K562 (cell line): Measurements from ENCODE around the gene ST6GALNAC5. TPM values are rescaled to one million over a fixed set of nuclear protein-coding genes. Genes with fewer than 3 reads are reported as not detected.

Experiments
- ATAC-seq: fragments of 200-7000 bp; cut with Tn5 transposase; 3 replicates; pipeline ENCODE4 v1.9.1; 2020; ENCODE audit warnings: moderate library complexity
- BruUV-seq: library from RNA; stranded (reverse); fragments of 400-500 nt; replicated peaks from 2 replicates; lab custom pipeline; 2021; lab: Mats Ljungman, UMichigan
- CTCF ChIA-PET: fragments of 300-600 bp; formaldehyde crosslinking; extraction: SDS; loops from one replicate; lab custom pipeline; 2021; ENCODE audit warnings: low intra/inter-chr PET ratio; lab: Yijun Ruan, JAX
- POLR2A ChIA-PET: fragments of 300-600, 350-650 bp; sonication (Branson Sonifier 250); formaldehyde crosslinking; extraction: SDS; loops from one replicate; lab custom pipeline; 2021; ENCODE audit warnings: antibody characterized with exemption, inconsistent platforms; lab: Yijun Ruan, JAX
- DNase-seq, 4 experiments: peaks; one replicate each; pipeline versions ENCODE4 v3.0.0 to v3.0.0-alpha.2; 2011 to 2018; ENCODE audit warnings: low spot score in 3 of 4, mixed read lengths in 3 of 4; ENCODE audit errors: extremely low read depth in 1 of 4
- FAIRE-seq: peaks from 2 replicates; lab custom pipeline; 2011; peaks lifted over from hg19 to GRCh38; lab: Jason Lieb, UNC
- H2AFZ ChIP-seq: 2 replicates; pipeline ENCODE4 v1.6.0; 2011; ENCODE audit warnings: low read depth, low read length, control low read depth, inconsistent platforms
- H3K27ac ChIP-seq: fragments of 200-600 bp; 3 replicates; pipeline ENCODE4 v1.8.0; 2011; ENCODE audit warnings: low read depth, mild to moderate bottlenecking, control low read depth, inconsistent platforms, low read length, moderate library complexity, mixed read lengths; ENCODE audit errors: extremely low read depth
- H3K27me3 ChIP-seq, 2 experiments: fragments of 300-600 bp in 1 of 2; 2 replicates in 1 of 2; 3 replicates in 1 of 2; pipeline versions ENCODE4 v1.6.0 to v1.8.0; 2011; ENCODE audit warnings: inconsistent platforms in 2 of 2, low read length in 2 of 2, mild to moderate bottlenecking in 1 of 2, mixed read lengths in 1 of 2, moderate library complexity in 1 of 2; ENCODE audit not compliant: control insufficient read depth in 2 of 2, insufficient read depth in 2 of 2
- H3K36me3 ChIP-seq: fragments of 300-600 bp; 3 replicates; pipeline ENCODE4 v1.8.0; 2011; ENCODE audit warnings: mild to moderate bottlenecking, low read length, inconsistent platforms; ENCODE audit not compliant: control insufficient read depth, insufficient read depth
- H3K4me1 ChIP-seq, 2 experiments: fragments of 200-600 bp in 1 of 2; replicated peaks in 1 of 2; 2 replicates in 1 of 2; 3 replicates in 1 of 2; pipeline versions ENCODE4 v1.5.1 to v1.8.0; 2011; ENCODE audit warnings: inconsistent platforms in 2 of 2, low read length in 2 of 2, mild to moderate bottlenecking in 1 of 2, mixed read lengths in 1 of 2, moderate library complexity in 1 of 2; ENCODE audit not compliant: control insufficient read depth in 2 of 2, insufficient read depth in 2 of 2
- H3K4me2 ChIP-seq: 2 replicates; pipeline ENCODE4 v1.6.1; 2011; ENCODE audit warnings: low read length, control low read depth, inconsistent platforms, mixed read lengths; ENCODE audit not compliant: insufficient read depth
- H3K4me3 ChIP-seq: fragments of 200-600 bp; sonication (generic), shearing (Covaris generic); 2 replicates; pipeline ENCODE4 v1.5.1; 2016; ENCODE audit warnings: control low read depth, inconsistent platforms
- H3K79me2 ChIP-seq: fragments of 200-600 bp; 3 replicates; pipeline ENCODE4 v1.8.0; 2011; ENCODE audit warnings: low read length, inconsistent platforms; ENCODE audit not compliant: control insufficient read depth, insufficient read depth
- H3K9ac ChIP-seq, 2 experiments: 2 replicates each; pipeline versions ENCODE4 v1.6.0 to v1.6.1; 2011; ENCODE audit warnings: low read depth in 2 of 2, low read length in 2 of 2, control low read depth in 1 of 2, inconsistent platforms in 1 of 2, mild to moderate bottlenecking in 1 of 2, mixed read lengths in 1 of 2; ENCODE audit not compliant: insufficient read depth in 1 of 2
- H3K9me1 ChIP-seq: one replicate; pipeline ENCODE4 v1.6.0; 2011; ENCODE audit warnings: inconsistent platforms, mild to moderate bottlenecking, low read length, moderate library complexity; ENCODE audit not compliant: control insufficient read depth, insufficient read depth
- H3K9me3 ChIP-seq: replicated peaks from 2 replicates; pipeline ENCODE4 v1.5.1; 2011; ENCODE audit warnings: low read depth, low read length, inconsistent platforms; ENCODE audit not compliant: control insufficient read depth, insufficient read depth
- H4K20me1 ChIP-seq: replicated peaks from 2 replicates; pipeline ENCODE4 v1.6.1; 2011; ENCODE audit warnings: low read length, inconsistent platforms, mixed read lengths; ENCODE audit not compliant: control insufficient read depth, insufficient read depth
- ARID1B ChIP-seq: fragments of 450-650 bp; IDR thresholded peaks from 2 replicates; pipeline ENCODE4 v1.6.1; 2016; ENCODE audit warnings: antibody characterized with exemption, mild to moderate bottlenecking, inconsistent platforms
- C11orf30 ChIP-seq: fragments of 450-650 bp; IDR thresholded peaks from 2 replicates; pipeline ENCODE4 v1.6.1; 2016; ENCODE audit warnings: low read depth, mild to moderate bottlenecking
- CBX5 ChIP-seq: IDR thresholded peaks from 2 replicates; pipeline ENCODE4 v1.6.1; 2014; ENCODE audit warnings: low read depth, borderline replicate concordance
- CREBBP ChIP-seq: IDR thresholded peaks from one replicate; pipeline ENCODE4 v1.6.1; 2012; ENCODE audit warnings: low read depth, mild to moderate bottlenecking, control low read depth, inconsistent platforms, low read length
- DPF2 ChIP-seq: fragments of 450-650 bp; IDR thresholded peaks from 2 replicates; pipeline ENCODE4 v1.6.1; 2016
- L3MBTL2 ChIP-seq: fragments of 450-650 bp; IDR thresholded peaks from 2 replicates; pipeline ENCODE4 v1.6.1; 2016; ENCODE audit warnings: mild to moderate bottlenecking, moderate library complexity
- NCOA2 ChIP-seq, 2 experiments: fragments of 450-650 bp; IDR thresholded peaks; 2 replicates each; pipeline ENCODE4 v1.6.1; 2018; ENCODE audit warnings: mild to moderate bottlenecking in 2 of 2, moderate library complexity in 1 of 2; ENCODE audit not compliant: partially characterized antibody in 2 of 2
- NELFE ChIP-seq: IDR thresholded peaks from 2 replicates; pipeline ENCODE4 v1.6.1; 2011; ENCODE audit warnings: mild to moderate bottlenecking; ENCODE audit not compliant: insufficient read depth, insufficient read length
- PTBP1 ChIP-seq: fragments of 200-400 bp; formaldehyde crosslinking; IDR thresholded peaks from 2 replicates; pipeline ENCODE4 v1.6.1; 2017; ENCODE audit warnings: low read depth, low read length
- SRSF1 ChIP-seq: fragments of 200-400 bp; formaldehyde crosslinking; IDR thresholded peaks from 2 replicates; pipeline ENCODE4 v1.6.1; 2017; ENCODE audit warnings: mild to moderate bottlenecking, low read depth, low read length, moderate library complexity
- TCFL5 ChIP-seq: fragments of 250-450 bp; sonication (Bioruptor Pico); conservative IDR thresholded peaks from 2 replicates; pipeline ENCODE4 v1.6.1; 2021; ENCODE audit warnings: mild to moderate bottlenecking, moderate library complexity, matching md5 sums
- ZNF41 ChIP-seq: fragments of 250-450 bp; sonication (Bioruptor Pico); conservative IDR thresholded peaks from 2 replicates; pipeline ENCODE4 v1.4.0; 2020; ENCODE audit warnings: mild to moderate bottlenecking
- whole genome bisulfite sequencing: fragments of 100-300 bp; shearing (Covaris generic); methylation state at CpG from one replicate; pipeline ENCODE4 v1.1.6; 2016; ENCODE audit warnings: low coverage, mixed read lengths; ENCODE audit not compliant: insufficient coverage; ENCODE audit errors: missing lambda C conversion rate; 5-methylcytosine and 5-hydroxymethylcytosine counted together
- in situ Hi-C: fragments of 300-500 bp; cut with MboI; formaldehyde crosslinking; loops from 4 replicates; pipeline ENCODE4 v1.15.0; 2018; ENCODE audit warnings: inconsistent platforms, mixed read lengths
- intact Hi-C: fragments of 100-400 bp; cut with micrococcal nuclease; formaldehyde crosslinking; loops from 2 replicates; pipeline ENCODE4 v1.14.2; 2022
- polyA plus RNA-seq, 8 experiments: library from polyadenylated mRNA; depleted of rRNA in 4 of 8; stranded (reverse) in 5 of 8; unstranded in 3 of 8; fragments of >200 nt; fragmentation: Nextera tagmentation in 2 of 8; fragmentation: Illumina TruSeq in 1 of 8; extraction: Ambion mirVana in 2 of 8; extraction: Trizol in 1 of 8; gene quantifications; 2 replicates each; pipeline versions ENCODE4 v1.2.1 to v1.2.3, GENCODE V29; 2011 to 2014; ENCODE audit warnings: inconsistent platforms in 1 of 8, missing spikeins in 1 of 8
- total RNA-seq, 7 experiments: library from RNA; depleted of rRNA in 6 of 7; stranded (reverse); fragments of >200 nt in 6 of 7; fragmentation: Illumina TruSeq in 2 of 7; extraction: Trizol in 2 of 7; gene quantifications; 2 replicates each; pipeline versions ENCODE4 v1.2.1 to v1.2.3, GENCODE V29; 2011 to 2021; ENCODE audit warnings: low replicate concordance in 1 of 7
- TF ChIP-seq, protein P1 (sequence below): fragments of 450-650 bp; IDR thresholded peaks from 2 replicates; pipeline ENCODE4 v1.7.1; 2018; ENCODE audit warnings: mild to moderate bottlenecking, low read depth; ENCODE audit not compliant: partially characterized antibody
- TF ChIP-seq, protein P2 (sequence below): fragments of 150-350 bp; IDR thresholded peaks from 2 replicates; pipeline ENCODE4 v1.6.1; 2014; ENCODE audit warnings: low read depth, mild to moderate bottlenecking, low read length, borderline replicate concordance
- TF ChIP-seq, protein P3 (sequence below): fragments of 450-650 bp; IDR thresholded peaks from 2 replicates; pipeline ENCODE4 v1.6.1; 2016; ENCODE audit warnings: mild to moderate bottlenecking

ST6GALNAC5 gene
- total and polyA plus RNA-seq, 9 of the 15 experiments (the other 6 are each of a cell fraction or from before 2014, with no cell fraction given), result 0.04 to 0.14 TPM; not detected in 7

DNA sequence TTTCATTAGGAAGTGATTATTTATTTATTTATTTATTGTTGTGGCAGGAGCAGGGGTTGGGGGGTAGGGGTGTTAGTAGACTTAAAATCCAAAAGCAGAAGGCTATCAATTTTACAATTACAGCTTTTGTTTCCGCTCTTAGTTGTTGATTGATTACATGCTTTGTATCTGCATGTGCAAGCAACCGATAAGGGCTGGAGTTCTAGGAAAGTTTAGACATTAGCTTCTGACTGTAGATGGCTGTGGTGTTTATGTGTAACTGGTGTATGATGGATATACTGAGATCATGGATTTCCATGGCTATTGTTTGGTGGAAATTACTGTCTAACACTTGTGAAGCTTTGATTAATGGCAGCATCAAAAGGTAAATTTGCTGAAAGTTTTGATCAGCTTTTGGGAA is 2.8 kb downstream of the ST6GALNAC5 start:
- FAIRE-seq, result no peak
- POLR2A ChIA-PET, result interaction anchor here (0.7 kb wide), 1 partner anchor 715 kb away, joined by 3 read pairs; no protein-coding TSS in a partner anchor
- TF ChIP-seq, protein P1, sequence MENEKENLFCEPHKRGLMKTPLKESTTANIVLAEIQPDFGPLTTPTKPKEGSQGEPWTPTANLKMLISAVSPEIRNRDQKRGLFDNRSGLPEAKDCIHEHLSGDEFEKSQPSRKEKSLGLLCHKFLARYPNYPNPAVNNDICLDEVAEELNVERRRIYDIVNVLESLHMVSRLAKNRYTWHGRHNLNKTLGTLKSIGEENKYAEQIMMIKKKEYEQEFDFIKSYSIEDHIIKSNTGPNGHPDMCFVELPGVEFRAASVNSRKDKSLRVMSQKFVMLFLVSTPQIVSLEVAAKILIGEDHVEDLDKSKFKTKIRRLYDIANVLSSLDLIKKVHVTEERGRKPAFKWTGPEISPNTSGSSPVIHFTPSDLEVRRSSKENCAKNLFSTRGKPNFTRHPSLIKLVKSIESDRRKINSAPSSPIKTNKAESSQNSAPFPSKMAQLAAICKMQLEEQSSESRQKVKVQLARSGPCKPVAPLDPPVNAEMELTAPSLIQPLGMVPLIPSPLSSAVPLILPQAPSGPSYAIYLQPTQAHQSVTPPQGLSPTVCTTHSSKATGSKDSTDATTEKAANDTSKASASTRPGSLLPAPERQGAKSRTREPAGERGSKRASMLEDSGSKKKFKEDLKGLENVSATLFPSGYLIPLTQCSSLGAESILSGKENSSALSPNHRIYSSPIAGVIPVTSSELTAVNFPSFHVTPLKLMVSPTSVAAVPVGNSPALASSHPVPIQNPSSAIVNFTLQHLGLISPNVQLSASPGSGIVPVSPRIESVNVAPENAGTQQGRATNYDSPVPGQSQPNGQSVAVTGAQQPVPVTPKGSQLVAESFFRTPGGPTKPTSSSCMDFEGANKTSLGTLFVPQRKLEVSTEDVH, result no peak
- no peak for TF ChIP-seq C11orf30
- TF ChIP-seq, protein P2, sequence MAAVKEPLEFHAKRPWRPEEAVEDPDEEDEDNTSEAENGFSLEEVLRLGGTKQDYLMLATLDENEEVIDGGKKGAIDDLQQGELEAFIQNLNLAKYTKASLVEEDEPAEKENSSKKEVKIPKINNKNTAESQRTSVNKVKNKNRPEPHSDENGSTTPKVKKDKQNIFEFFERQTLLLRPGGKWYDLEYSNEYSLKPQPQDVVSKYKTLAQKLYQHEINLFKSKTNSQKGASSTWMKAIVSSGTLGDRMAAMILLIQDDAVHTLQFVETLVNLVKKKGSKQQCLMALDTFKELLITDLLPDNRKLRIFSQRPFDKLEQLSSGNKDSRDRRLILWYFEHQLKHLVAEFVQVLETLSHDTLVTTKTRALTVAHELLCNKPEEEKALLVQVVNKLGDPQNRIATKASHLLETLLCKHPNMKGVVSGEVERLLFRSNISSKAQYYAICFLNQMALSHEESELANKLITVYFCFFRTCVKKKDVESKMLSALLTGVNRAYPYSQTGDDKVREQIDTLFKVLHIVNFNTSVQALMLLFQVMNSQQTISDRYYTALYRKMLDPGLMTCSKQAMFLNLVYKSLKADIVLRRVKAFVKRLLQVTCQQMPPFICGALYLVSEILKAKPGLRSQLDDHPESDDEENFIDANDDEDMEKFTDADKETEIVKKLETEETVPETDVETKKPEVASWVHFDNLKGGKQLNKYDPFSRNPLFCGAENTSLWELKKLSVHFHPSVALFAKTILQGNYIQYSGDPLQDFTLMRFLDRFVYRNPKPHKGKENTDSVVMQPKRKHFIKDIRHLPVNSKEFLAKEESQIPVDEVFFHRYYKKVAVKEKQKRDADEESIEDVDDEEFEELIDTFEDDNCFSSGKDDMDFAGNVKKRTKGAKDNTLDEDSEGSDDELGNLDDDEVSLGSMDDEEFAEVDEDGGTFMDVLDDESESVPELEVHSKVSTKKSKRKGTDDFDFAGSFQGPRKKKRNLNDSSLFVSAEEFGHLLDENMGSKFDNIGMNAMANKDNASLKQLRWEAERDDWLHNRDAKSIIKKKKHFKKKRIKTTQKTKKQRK, result no peak
- TF ChIP-seq SRSF1, result no peak
- TF ChIP-seq TCFL5 (CRISPR knock-in tag), result no peak
- TF ChIP-seq CBX5, result no peak
- no peak for TF ChIP-seq NCOA2 (IDR thresholded peaks at IDR 0.05; ENCODE audit: partially characterized antibody in 2 of 2)
- TF ChIP-seq PTBP1, result no peak
- no peak for TF ChIP-seq ZNF41 (CRISPR knock-in tag)
- no peak for TF ChIP-seq L3MBTL2
- no peak for TF ChIP-seq DPF2
- peak; percentile 81 for TF ChIP-seq ARID1B
- no peak for TF ChIP-seq NELFE
- no peak for TF ChIP-seq CREBBP
- TF ChIP-seq, protein P3, sequence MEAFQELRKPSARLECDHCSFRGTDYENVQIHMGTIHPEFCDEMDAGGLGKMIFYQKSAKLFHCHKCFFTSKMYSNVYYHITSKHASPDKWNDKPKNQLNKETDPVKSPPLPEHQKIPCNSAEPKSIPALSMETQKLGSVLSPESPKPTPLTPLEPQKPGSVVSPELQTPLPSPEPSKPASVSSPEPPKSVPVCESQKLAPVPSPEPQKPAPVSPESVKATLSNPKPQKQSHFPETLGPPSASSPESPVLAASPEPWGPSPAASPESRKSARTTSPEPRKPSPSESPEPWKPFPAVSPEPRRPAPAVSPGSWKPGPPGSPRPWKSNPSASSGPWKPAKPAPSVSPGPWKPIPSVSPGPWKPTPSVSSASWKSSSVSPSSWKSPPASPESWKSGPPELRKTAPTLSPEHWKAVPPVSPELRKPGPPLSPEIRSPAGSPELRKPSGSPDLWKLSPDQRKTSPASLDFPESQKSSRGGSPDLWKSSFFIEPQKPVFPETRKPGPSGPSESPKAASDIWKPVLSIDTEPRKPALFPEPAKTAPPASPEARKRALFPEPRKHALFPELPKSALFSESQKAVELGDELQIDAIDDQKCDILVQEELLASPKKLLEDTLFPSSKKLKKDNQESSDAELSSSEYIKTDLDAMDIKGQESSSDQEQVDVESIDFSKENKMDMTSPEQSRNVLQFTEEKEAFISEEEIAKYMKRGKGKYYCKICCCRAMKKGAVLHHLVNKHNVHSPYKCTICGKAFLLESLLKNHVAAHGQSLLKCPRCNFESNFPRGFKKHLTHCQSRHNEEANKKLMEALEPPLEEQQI, result no peak

More for the DNA sequence above, 2.8 kb downstream of the ST6GALNAC5 start:
- H3K27ac ChIP-seq, result no peak overlapping the region
- intact Hi-C loops, result no loop called here
- no TSS peak for BruUV-seq
- H3K27me3 ChIP-seq, result peaks cover 0 to 19% of the 10 kb centered on the region in 2 experiments; a peak in 2 of 5 replicates
- H2AFZ ChIP-seq, result no peak overlapping the region
- H3K9me1 ChIP-seq, result no peaks in the 10 kb centered on the region
- no peaks in the 10 kb centered on the region for H3K9me3 ChIP-seq
- H4K20me1 ChIP-seq, result no peaks in the 10 kb centered on the region
- in situ Hi-C loops, result no loop called here
- peak; percentile 56 for ATAC-seq
- H3K9ac ChIP-seq, result no peak overlapping the region
- CTCF ChIA-PET, result no interaction called here
- DNase-seq, result peak; percentile 24 to 38 (median 30)
- 0% methylated on average over 2 of the region's 2 CpGs for WGBS
- no peaks in the 10 kb centered on the region for H3K79me2 ChIP-seq
- no peaks in the 10 kb centered on the region for H3K36me3 ChIP-seq
- no peak overlapping the region for H3K4me3 ChIP-seq
- no peak overlapping the region for H3K4me2 ChIP-seq
- H3K4me1 ChIP-seq, result peaks cover 0 to 19% of the 10 kb centered on the region in 2 experiments; a peak in 2 of 5 replicates
